Measurements from ENCODE around the gene CD52. TPM values are rescaled to one million over a fixed set of nuclear protein-coding genes. Genes with fewer than 3 reads are reported as not detected.

The CD52 gene
- total RNA-seq, 4 donors from 2014 or later = 3.0 to 12.3 TPM; not detected in 2

DNA sequence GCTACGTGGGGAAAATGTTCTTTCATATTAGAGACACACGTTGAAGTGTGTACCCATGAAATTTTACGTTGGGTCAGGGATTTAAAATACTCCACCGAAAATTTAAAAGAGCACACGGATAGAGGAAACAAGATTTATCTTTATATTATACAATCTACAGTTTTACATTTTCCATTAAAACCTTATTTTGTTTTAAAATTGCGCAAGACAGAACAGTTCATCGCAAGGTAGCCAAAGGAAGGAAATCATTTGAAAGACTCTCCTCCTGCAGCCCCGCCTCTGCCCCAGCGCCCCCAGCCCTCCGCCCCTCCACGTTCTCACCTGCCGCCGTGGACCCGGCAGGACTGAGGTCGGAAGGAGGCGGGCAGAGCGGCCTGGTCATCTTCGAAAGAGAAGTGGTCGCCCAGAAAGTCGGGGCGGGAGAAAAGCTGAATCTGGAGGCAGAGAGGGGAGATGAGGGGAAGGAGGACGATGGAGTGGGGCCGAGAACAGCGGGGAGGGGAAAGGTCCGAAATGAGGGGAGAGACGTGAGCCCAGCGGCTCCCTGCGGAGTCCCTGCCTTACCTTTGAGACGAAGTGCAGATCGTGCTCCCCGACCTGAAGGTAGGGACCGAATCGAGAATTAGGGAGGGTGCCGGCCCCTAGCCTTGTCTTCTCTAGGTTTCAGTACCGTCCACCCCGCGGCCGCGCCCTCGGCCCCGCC is 18.2 kb downstream of the CD52 start:
- DNase-seq = no peak

DNA sequence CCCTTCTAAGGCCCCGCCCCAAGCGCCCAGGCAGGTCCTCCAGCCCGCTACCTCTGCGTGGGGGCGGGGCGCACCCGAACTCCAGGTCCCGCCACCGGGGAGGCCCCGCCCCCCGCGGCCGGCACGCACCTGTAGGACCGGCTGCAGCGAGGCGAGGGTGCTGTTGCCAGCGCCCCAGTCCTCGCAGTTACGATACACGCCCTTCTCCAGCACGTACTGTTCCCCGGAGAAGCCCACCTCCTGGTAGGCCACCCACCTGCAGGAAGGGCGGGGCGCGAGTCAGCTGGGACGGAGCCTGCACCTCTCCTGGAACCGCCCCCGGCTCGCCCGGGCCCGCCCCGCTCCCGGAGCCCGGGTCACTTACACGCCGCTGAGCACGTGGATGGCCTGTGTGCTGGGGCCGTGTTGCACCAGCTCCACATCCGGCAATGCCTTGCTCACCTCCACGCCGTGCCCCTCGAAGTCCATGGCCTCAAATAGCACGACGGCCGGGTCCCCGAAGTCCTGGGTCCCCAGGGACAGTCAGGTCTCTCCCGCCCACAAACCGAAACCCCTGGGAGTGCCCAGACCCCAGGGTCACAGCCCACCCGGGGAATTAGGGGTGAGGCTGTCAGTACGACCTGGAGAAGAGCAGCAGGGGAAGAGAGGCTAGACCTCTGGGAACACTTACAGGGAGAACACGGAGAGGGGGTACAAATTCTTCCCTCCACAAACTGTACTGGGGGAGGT is 18.9 kb downstream of the CD52 start:
- intact Hi-C loops (cut with DNase I) = no loop called here
- WGBS, 2 donors = 7 to 20% methylated on average over 17 to 25 of the region's 52 CpGs
- H3K36me3 ChIP-seq = no peaks in the 10 kb centered on the region
- no peak for TF ChIP-seq CTCF (IDR thresholded peaks at IDR 0.05)
- TF ChIP-seq POLR2A (IDR thresholded peaks at IDR 0.05) = no peak
- H3K4me1 ChIP-seq = peaks cover 0 to 13% of the 10 kb centered on the region in 2 donors
- peak overlapping the region; percentile 16 to 32 (median 18) for H3K4me3 ChIP-seq (replicated peaks in 1 of 3)
- peak; percentile 94 to 96 for DNase-seq
- H3K27ac ChIP-seq = peak overlapping the region in 1 of 3 donors; percentile 10
- H3K9me3 ChIP-seq = no peaks in the 10 kb centered on the region
- H3K27me3 ChIP-seq = no peaks in the 10 kb centered on the region

More for the DNA sequence above, 18.2 kb downstream of the CD52 start:
- no peaks in the 10 kb centered on the region for H3K9me3 ChIP-seq
- H3K4me1 ChIP-seq = peaks cover 0 to 13% of the 10 kb centered on the region in 2 donors
- WGBS, 2 donors = 3 to 5% methylated on average over 34 to 40 of the region's 41 CpGs
- H3K27me3 ChIP-seq = no peaks in the 10 kb centered on the region
- TF ChIP-seq CTCF (IDR thresholded peaks at IDR 0.05) (no peak), POLR2A (IDR thresholded peaks at IDR 0.05) (peak in 1 of 2 donors; percentile 16)
- intact Hi-C loops (cut with DNase I) = no loop called here
- H3K36me3 ChIP-seq = no peaks in the 10 kb centered on the region
- no peak overlapping the region for H3K27ac ChIP-seq
- peak overlapping the region; percentile 16 to 32 (median 18) for H3K4me3 ChIP-seq (replicated peaks in 1 of 3)

- H3K27me3 ChIP-seq = no peaks in the 10 kb centered on the region
- intact Hi-C loops (cut with DNase I) = no loop called here
- H3K9me3 ChIP-seq = no peaks in the 10 kb centered on the region
- H3K27ac ChIP-seq = no peak overlapping the region
- WGBS, 2 donors = 78 to 93% methylated on average over 7 of the region's 7 CpGs
- no peak for TF ChIP-seq POLR2A (IDR thresholded peaks at IDR 0.05)
- no peak for TF ChIP-seq CTCF (IDR thresholded peaks at IDR 0.05)
- DNase-seq = no peak
- H3K36me3 ChIP-seq = no peaks in the 10 kb centered on the region
- peaks cover 0 to 13% of the 10 kb centered on the region in 2 donors for H3K4me1 ChIP-seq
- no peak overlapping the region for H3K4me3 ChIP-seq (replicated peaks in 1 of 3)
Observed at GRCh38 chr1:26337206-26337535, 19.4 kb downstream of the CD52 start.

GRCh38 chr1:26337625-26338024 is 19.9 kb downstream of the CD52 start:
- Histone ChIP-seq H3K36me3 (no peaks in the 10 kb centered on the region), H3K4me1 (peaks cover 0 to 13% of the 10 kb centered on the region in 2 donors), H3K27me3 (no peaks in the 10 kb centered on the region), H3K27ac (no peak overlapping the region), H3K4me3 (replicated peaks in 1 of 3) (no peak overlapping the region), H3K9me3 (no peaks in the 10 kb centered on the region)
- no peak for DNase-seq
- TF ChIP-seq CTCF (IDR thresholded peaks at IDR 0.05) (no peak), POLR2A (IDR thresholded peaks at IDR 0.05) (no peak)
- WGBS, 2 donors = 66 to 80% methylated on average over 3 to 4 of the region's 4 CpGs
- intact Hi-C loops (cut with DNase I) = no loop called here

GRCh38 chr1:26338670-26339069 is 20.9 kb downstream of the CD52 start:
- H3K36me3 ChIP-seq = no peaks in the 10 kb centered on the region
- peaks cover 0 to 13% of the 10 kb centered on the region in 2 donors for H3K4me1 ChIP-seq
- 75 to 84% methylated on average over 1 of the region's 1 CpG for WGBS, 2 donors
- H3K4me3 ChIP-seq (replicated peaks in 1 of 3) = no peak overlapping the region
- no peak overlapping the region for H3K27ac ChIP-seq
- TF ChIP-seq POLR2A (IDR thresholded peaks at IDR 0.05) (no peak), CTCF (IDR thresholded peaks at IDR 0.05) (no peak)
- DNase-seq = no peak
- intact Hi-C loops (cut with DNase I) = no loop called here
- no peaks in the 10 kb centered on the region for H3K9me3 ChIP-seq
- H3K27me3 ChIP-seq = no peaks in the 10 kb centered on the region
